HG02870 (cell line): ENCODE results near the gene OR7A5.
"Not testable (repeated sequence)": the region's sequence is repeated elsewhere in the genome, so short reads cannot be mapped to it uniquely, and the experiment has no call there.

Source experiments
- ATAC-seq: cut with Tn5 transposase; IDR thresholded peaks from one replicate; pipeline ENCODE4 v1.9.1; 2021; ENCODE audit warnings: mild to moderate bottlenecking, moderate library complexity; ENCODE audit not compliant: unreplicated experiment

The OR7A5 gene

DNA sequence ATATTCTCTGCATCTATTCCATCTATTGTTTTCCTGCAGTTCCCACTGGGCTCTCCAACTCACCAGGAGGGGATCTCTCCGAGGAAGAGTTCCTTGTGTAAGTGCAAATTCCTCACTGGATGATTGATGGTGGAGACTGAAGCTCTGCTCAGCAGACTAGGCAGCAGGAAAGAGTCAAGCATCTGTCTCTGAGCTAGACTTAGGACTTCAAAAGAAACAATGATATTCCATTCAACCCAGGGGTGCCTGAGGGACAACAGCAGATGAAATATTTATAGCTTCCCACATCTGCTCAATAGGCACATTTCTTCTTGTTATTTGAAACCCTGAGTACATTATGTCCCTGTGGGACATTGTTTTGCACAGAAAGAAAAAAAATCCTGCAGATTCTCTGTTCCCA lies at the start of gene OR7A5, which contains the start of gene OR7C1:
OR7A5 (minus strand) TSS at position 175 of the 400 bp plus-strand sequence. CDS start 6,944 bp downstream, outside the sequence.
OR7C1 (minus strand) TSS at position 175 of the 400 bp plus-strand sequence. CDS start 35,049 bp downstream, outside the sequence.
- no peak for ATAC-seq

- ATAC-seq, result no peak
Observed at GRCh38 chr19:14871619-14872230, 36.7 kb upstream of the OR7A5 start.

DNA sequence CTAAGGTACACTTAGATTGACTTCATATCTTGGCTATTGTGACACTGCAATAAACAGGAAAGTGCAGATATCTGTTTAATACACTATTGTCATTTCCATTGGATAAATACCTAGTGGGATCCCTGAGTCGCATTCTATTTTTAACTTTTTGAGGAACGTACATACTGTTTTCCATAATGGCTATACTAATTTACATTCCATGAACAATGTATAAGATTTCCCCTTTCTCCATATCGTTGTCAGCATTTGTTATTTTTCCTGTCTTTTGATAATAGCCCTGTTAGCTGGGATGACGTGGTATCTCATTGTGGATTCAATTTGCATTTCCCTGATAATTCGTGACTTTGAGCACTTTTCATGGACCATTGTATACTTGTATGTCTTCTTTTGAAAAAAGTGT lies 33.5 kb upstream of the OR7A5 start:
- ATAC-seq, result no peak

GRCh38 chr19:14848822-14849221 lies 13.8 kb upstream of the OR7A5 start, which contains the start of gene OR7A10:
TSS of gene OR7A10 (minus strand) at chr19:14848922. CDS start at chr19:14841877, 7,045 bp downstream.
- ATAC-seq, result no peak

DNA sequence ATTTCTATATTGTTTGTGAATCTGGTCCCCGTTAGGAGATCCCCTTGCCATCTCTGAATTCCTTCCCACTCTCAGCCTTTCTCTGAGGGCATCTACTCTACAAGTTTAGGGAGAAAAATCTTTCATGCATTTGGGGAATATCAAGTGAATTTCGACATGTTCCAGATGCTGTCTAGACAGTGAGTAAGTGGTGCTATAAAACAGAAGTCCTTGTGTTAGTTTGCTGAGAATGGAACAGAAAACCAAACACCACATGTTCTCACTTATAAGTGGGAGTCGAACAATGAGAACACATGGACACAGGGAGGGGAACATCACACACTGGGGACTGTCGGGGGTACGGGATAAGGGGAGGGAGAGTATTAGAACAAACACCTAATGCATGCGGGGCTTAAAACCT lies 8.6 kb upstream of the OR7A5 start:
- ATAC-seq, result no peak

DNA sequence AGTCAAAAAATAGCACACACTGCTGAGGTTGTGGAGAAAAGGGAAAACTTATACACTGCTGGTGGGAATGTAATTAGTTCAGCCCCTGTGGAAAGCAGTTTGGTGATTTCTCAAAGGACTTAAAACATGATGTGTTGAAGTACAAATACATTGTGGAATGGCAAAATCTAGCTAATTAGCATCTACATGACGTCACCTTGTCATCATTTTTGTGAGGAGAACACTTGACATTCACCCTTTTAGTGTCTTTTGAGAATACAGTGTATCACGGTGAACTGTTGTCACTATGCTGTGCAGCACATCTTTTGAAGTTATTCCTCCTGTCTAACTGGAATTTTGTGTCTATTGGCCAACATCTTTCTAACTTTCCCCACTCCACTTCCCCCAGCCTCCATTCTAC lies 8.2 kb upstream of the OR7A5 start:
- no peak for ATAC-seq

DNA sequence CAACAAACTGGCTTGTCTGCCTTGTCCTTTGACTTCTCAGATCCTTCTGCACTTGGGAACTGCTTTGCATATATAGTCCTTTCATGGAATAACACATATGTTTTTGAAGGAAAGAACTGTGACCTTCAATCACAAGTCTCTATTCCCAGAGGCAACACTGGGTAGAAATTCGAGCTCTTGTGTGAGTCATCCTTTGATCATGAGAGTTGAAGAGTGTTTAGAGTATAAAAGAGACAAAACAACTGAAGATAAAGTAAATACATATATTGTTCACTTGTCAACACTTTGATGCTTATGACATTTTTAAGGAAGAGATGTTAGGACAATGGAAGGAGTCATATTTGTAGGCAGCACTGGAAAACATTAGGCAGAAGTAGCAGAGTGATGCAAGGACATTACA lies 5.2 kb upstream of the OR7A5 start:
- no peak for ATAC-seq

- no peak for ATAC-seq
Observed at GRCh38 chr19:14837391-14837790, 2.4 kb upstream of the OR7A5 start.

DNA sequence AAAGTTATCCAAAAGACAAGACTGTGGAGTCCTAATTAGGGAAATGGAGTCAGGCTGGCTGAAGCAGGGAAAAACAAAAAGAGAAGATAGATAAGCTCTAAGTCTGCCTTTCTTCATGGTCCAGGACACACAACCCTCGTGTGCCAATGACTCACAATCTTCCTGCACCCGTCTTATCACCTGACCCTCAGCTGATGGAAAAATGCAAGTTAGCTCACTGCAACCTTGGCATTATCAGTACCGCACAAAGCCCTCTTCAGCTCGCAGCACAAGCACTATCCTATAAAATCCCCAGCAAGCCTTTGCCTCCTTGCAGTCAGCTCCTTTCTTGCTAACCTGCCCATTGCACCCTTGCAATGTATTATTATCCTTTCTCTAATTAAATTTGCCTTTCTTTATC lies 4.3 kb downstream of the OR7A5 start:
- ATAC-seq, result no peak

DNA sequence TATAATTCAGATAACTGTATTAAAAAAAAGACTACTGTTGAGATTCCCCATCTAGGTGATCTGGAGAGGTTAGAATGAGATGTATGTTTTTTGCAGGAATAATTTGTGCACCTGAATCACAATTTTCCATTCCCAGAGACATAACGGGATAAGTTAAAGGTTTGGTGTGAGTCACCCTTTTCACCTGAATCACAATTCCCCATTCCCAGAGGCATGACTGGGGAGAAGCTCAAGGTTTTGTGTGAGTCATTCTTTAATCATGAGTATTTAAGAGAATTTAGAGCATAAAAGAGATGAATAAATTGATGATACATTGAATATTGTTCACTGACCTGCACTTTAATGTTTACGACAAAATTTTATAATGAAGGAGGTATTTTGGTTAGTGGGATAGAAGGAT lies 9.0 kb downstream of the OR7A5 start:
- no peak for ATAC-seq

DNA sequence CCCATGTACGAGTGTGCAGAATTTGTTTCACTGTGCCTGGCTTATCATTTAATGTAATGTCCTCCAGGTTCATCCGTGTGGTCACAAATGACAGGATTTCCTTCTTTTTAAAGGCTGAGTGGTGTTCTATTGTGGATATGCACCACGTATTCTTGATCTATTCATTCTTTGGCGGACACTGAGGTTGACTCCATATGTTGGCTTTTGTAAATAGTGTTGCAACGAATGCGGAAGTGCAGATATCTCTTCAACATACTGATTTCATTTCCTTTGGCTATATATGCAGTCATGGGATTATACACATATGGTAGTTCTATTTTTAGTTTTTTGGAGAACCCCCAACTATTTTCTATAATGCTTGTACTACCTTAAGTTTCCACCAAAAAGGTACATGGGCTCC lies 13.0 kb downstream of the OR7A5 start:
- no peak for ATAC-seq

DNA sequence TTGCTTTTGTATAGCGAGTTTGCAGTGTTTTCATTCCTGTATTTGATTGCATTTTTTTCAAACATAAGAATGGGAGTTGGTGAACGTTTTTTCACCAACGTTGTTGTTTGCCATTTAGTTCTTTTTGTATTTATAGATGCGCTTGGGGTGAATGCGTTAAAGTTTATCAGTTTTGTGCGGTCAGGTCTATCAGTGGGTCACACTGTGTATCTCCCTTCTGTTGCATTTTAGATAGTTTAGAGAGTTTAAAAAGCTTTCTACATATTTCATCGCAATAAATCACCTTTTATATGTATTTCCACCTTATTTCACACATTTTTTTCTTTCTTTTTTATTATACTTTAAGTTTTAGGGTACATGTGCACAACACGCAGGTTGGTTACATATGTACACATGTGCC lies 16.4 kb downstream of the OR7A5 start:
- no peak for ATAC-seq

DNA sequence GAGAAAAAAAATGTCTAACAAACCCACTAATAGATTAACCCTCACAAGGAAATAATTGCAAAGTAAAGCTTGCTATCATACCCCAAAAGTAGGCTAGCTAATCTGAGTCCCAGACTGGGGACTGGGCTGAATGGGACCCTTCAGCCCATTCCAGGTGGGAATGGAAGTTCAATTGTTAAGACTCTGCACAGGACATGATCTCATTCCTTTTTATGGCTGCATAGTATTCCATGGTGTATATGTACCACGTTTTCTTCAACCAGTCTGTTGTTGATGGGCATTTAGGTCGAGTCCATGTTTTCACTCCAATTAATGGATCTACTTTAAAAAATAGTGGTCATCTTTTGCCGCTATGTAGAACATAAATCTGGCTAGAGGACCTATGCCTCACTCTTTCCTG lies 17.9 kb downstream of the OR7A5 start:
- ATAC-seq, result no peak

- ATAC-seq, result no peak
Observed at GRCh38 chr19:14814982-14815652, 19.9 kb downstream of the OR7A5 start.

- no peak for ATAC-seq
Observed at GRCh38 chr19:14809272-14810057, 25.5 kb downstream of the OR7A5 start.

DNA sequence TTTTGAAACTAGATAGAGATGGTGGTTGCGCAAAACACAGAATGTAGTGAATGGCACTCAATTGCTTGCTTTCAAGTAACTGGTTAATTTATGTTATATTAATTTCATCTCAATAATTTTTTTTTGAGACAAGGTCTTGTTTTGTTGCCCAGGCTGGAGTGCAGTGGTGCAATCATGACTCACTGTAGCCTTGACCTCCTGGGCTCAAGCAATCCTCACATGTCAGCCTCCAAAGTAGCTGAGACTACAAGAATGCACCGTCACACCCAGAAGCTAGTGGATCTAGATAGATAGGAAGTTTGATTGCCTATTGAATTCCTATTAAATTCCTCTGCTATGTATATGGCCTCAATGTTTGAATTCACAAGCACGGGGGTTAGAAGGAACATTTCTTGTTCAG lies 30.2 kb downstream of the OR7A5 start:
- no peak for ATAC-seq

GRCh38 chr19:14798760-14799159 lies 36.2 kb downstream of the OR7A5 start:
- ATAC-seq, result no peak

DNA sequence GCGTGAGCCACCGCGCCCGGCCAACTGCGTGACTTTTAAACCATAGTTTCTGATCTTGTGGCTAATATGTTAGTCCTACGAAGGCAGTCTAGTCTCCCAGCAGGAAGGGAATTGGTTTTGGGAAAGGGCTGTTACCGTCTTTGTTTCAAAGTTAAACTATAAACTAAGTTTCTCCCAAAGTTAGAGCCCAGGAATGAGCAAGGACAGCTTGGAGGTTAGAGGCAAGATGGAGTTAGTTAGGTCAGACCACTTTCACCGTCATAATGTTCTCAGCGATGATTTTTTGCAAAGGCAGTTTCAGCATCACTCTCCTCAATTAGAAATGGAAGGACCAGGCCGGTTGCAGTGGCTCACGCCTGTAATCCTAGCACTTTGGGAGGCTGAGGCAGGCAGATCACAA lies 39.0 kb downstream of the OR7A5 start:
- ATAC-seq, result no peak

GRCh38 chr19:14795078-14795721 lies 39.8 kb downstream of the OR7A5 start:
- ATAC-seq, result no peak

DNA sequence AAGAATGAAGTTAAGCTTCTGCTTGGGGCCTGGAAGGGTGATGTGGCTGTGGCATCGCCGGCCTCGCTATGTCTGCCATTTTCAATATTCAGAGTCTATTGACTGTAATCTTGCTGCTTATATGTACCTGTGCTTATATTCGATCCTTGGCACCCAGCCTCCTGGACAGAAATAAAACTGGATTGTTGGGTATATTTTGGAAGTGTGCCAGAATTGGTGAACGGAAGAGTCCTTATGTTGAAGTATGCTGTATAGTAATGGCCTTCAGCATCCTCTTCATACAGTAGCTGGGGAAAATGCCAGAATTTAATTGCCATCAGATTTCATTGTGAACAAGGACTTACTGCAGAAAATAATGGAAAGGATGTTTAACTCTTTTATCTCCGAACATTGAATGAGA lies 42.7 kb downstream of the OR7A5 start:
- not testable (repeated sequence) for ATAC-seq

DNA sequence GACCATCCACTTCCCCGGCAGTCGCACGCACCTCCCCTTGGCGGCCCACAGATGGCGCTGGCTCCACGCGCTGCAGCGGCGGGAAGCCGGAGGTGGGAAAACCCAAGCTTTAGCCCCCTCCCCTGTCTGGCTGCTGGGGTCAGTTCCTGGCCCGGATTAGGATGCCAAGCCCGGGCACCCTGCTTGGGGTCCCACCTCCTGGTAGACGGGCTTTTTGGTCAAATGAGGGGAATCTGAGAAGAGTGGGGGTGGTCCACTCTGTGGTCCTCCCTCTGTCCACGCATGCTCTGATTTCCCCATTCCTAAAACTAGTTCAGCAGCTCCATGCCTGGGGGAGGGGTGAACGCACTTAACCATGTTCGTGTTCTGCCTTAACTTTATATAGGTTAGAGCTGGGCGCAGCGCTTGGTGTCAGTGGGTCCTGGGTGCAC lies 48.5 kb downstream of the OR7A5 start:
- ATAC-seq, result no peak
